Right lobe of liver (tissue), 4 donors: ENCODE measurements around the gene DBN1.

Experiments
- POLR2A ChIP-seq: fragments of 450-650 bp; IDR thresholded peaks from one replicate; pipeline ENCODE4 v1.6.1; 2017; ENCODE audit warnings: antibody characterized with exemption, mild to moderate bottlenecking
- TF ChIP-seq, protein P1 (sequence below), 4 donors: fragments of 200-600 bp in 3 of 4; fragments of 450-650 bp in 1 of 4; IDR thresholded peaks; one replicate each; pipeline versions ENCODE4 v1.5.1 to v1.8.0; 2016 to 2022; ENCODE audit warnings: antibody characterized with exemption in 4 of 4, mild to moderate bottlenecking in 2 of 4
- donor health status: DM: no; HTN: no; CAD: no.
- donor health status: DM: no; HTN: no; CAD: no.
- donor health status: DM: no; HTN: yes; CAD: no.

DNA sequence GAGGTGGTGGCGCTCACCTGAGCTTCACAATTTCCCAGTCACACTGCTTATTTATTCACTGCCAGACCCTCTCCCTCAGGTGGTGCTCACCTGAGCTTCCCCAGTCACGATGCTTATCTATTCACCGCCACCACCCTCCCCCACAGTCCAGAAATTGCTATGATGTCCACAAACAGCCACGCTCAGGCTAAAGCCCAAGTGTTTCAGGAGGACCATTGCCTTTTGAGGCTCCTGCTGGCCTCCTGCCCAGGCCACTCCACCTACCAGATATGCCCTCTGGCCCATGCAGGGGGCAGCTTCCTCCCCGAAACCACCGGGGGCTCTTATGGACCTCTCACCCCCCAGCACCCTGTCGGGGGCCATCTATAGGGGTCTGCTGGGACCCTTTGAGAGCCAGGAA, 19.4 kb upstream of the DBN1 start:
- TF ChIP-seq, protein P1, sequence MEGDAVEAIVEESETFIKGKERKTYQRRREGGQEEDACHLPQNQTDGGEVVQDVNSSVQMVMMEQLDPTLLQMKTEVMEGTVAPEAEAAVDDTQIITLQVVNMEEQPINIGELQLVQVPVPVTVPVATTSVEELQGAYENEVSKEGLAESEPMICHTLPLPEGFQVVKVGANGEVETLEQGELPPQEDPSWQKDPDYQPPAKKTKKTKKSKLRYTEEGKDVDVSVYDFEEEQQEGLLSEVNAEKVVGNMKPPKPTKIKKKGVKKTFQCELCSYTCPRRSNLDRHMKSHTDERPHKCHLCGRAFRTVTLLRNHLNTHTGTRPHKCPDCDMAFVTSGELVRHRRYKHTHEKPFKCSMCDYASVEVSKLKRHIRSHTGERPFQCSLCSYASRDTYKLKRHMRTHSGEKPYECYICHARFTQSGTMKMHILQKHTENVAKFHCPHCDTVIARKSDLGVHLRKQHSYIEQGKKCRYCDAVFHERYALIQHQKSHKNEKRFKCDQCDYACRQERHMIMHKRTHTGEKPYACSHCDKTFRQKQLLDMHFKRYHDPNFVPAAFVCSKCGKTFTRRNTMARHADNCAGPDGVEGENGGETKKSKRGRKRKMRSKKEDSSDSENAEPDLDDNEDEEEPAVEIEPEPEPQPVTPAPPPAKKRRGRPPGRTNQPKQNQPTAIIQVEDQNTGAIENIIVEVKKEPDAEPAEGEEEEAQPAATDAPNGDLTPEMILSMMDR (IDR thresholded peaks at IDR 0.05): no peak
- no peak for TF ChIP-seq POLR2A
